Uterus (tissue), 4 donors: ENCODE results near the gene CCDC9. TPM values are rescaled to one million over a fixed set of nuclear protein-coding genes. Genes with fewer than 3 reads are reported as not detected.
"Not testable (repeated sequence)": the region's sequence is repeated elsewhere in the genome, so short reads cannot be mapped to it uniquely, and the experiment has no call there.

Experiments
- DNase-seq, 2 donors: peaks; one replicate each; pipeline ENCODE4 v3.0.0-alpha.2; 2019 to 2020
- H3K27ac ChIP-seq, 2 donors: fragments of 200-600 bp; sonication (generic); 1 replicate in 1 of 2; 2 replicates in 1 of 2; pipeline ENCODE4 v1.5.1; 2016 to 2018
- H3K27me3 ChIP-seq, 2 donors: fragments of 200-600 bp; sonication (generic); one replicate each; pipeline ENCODE4 v1.5.1; 2018 to 2019; ENCODE audit warnings: control low read depth in 1 of 2
- H3K36me3 ChIP-seq, 2 donors: fragments of 200-600 bp; sonication (generic); one replicate each; pipeline ENCODE4 v1.5.1; 2019; ENCODE audit warnings: control low read depth in 1 of 2
- H3K4me1 ChIP-seq, 2 donors: fragments of 200-600 bp; sonication (generic); one replicate each; pipeline ENCODE4 v1.5.1; 2018 to 2019; ENCODE audit warnings: control low read depth in 1 of 2
- H3K4me3 ChIP-seq, 2 donors: fragments of 200-600 bp; sonication (generic); 1 replicate in 1 of 2; 2 replicates in 1 of 2; pipeline ENCODE4 v1.5.1; 2018 to 2019; ENCODE audit warnings: mild to moderate bottlenecking in 1 of 2
- H3K9me3 ChIP-seq, 2 donors: fragments of 200-600 bp; sonication (generic); one replicate each; pipeline ENCODE4 v1.5.1; 2019; ENCODE audit warnings: control low read depth in 1 of 2
- POLR2A ChIP-seq, 2 donors: fragments of 450-650 bp; IDR thresholded peaks; one replicate each; pipeline ENCODE4 v1.6.1; 2016; ENCODE audit warnings: antibody characterized with exemption in 2 of 2, mild to moderate bottlenecking in 1 of 2, moderate library complexity in 1 of 2
- intact Hi-C: fragments of 100-400 bp; cut with DNase I; formaldehyde crosslinking; loops from one replicate; pipeline ENCODE4 v1.15.1; 2023; ENCODE audit warnings: low total_unique reads
- total RNA-seq, 4 donors: library from RNA; depleted of rRNA in 3 of 4; stranded (reverse); fragments of >200 nt in 3 of 4; gene quantifications; one replicate each; pipeline versions ENCODE4 v1.1.0 to v1.2.4, GENCODE V29; 2014 to 2023
- TF ChIP-seq, protein P1 (sequence below), 4 experiments: fragments of 200-600 bp in 2 of 4; fragments of 450-650 bp in 2 of 4; sonication (generic) in 2 of 4; IDR thresholded peaks; one replicate each; pipeline ENCODE4 v1.5.1; 2016 to 2019; ENCODE audit warnings: antibody characterized with exemption in 4 of 4, mild to moderate bottlenecking in 2 of 4, moderate library complexity in 1 of 4
- donor health status: DM: yes; HTN: yes; CAD: no.

Gene CCDC9
- total RNA-seq, 4 donors from 2014 or later, result 2.6 to 45.4 (median 8.1) TPM

DNA sequence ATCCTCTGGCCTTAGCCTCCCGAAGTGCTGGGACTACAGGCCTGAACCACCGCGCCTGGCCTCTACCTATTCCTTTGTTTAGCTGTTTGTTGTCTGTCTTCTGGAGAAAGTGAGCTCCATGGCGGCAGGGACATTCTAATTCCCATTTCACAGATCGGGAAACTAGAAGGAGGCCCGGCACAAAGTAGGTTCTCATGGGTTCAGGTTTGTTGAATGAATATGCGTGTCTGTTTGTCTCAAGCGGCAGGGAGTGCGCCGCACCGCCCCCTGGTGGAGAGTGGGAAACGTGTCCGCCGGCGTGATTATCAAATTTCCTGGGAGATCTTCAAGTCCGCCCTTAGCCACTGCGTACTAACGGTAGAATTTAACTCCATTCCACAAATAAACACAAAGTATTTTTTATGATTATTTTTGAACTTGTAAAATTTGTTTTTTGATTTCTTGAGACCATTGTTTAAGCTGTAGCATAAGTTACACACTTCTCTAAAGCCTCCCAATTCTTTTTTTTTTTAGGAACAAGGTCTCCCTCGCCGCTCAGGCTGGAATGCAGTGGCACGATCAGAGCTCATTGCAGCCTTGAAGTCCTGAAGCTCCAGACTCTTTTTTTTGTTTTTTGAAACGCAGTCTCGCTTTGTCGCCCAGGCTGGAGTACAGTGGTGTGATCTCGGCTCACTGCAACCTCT lies 8.9 kb upstream of the CCDC9 start:
- TF ChIP-seq POLR2A (IDR thresholded peaks at IDR 0.05), result no peak
- TF ChIP-seq, protein P1, sequence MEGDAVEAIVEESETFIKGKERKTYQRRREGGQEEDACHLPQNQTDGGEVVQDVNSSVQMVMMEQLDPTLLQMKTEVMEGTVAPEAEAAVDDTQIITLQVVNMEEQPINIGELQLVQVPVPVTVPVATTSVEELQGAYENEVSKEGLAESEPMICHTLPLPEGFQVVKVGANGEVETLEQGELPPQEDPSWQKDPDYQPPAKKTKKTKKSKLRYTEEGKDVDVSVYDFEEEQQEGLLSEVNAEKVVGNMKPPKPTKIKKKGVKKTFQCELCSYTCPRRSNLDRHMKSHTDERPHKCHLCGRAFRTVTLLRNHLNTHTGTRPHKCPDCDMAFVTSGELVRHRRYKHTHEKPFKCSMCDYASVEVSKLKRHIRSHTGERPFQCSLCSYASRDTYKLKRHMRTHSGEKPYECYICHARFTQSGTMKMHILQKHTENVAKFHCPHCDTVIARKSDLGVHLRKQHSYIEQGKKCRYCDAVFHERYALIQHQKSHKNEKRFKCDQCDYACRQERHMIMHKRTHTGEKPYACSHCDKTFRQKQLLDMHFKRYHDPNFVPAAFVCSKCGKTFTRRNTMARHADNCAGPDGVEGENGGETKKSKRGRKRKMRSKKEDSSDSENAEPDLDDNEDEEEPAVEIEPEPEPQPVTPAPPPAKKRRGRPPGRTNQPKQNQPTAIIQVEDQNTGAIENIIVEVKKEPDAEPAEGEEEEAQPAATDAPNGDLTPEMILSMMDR (IDR thresholded peaks at IDR 0.05), result peak; percentile 83 to 92 (median 85)
- H3K27ac ChIP-seq, result no peak overlapping the region
- H3K4me3 ChIP-seq, result no peak overlapping the region
- H3K4me1 ChIP-seq, result peaks cover 0 to 4% of the 10 kb centered on the region in 2 donors
- peak; percentile 77 to 81 for DNase-seq
- no peaks in the 10 kb centered on the region for H3K9me3 ChIP-seq
- no peaks in the 10 kb centered on the region for H3K27me3 ChIP-seq
- H3K36me3 ChIP-seq, result no peaks in the 10 kb centered on the region
- intact Hi-C loops, result loop anchor here (5.0 kb wide), 1 partner anchor 100 kb away; no protein-coding TSS in a partner anchor

DNA sequence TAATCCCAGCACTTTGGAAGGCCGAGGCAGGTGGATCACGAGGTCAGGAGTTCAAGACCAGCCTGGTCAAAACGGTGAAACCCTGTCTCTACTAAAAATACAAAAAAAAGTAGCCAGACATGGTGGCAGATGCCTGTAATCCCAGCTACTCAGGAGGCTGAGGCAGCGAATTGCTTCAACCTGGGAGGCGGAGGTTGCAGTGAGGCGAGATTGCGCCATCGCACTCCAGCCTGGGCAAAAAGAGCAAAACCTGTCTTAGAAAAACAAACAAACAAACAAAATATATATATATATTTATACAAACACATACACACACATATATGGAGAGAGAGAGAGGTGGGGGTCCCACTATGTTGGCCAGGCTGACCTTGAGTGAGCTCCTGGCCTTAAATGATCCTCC lies 3.3 kb upstream of the CCDC9 start:
- H3K27ac ChIP-seq, H3K9me3 ChIP-seq, intact Hi-C loops, DNase-seq, H3K27me3 ChIP-seq, H3K4me1 ChIP-seq, H3K36me3 ChIP-seq, H3K4me3 ChIP-seq: not testable (repeated sequence)

DNA sequence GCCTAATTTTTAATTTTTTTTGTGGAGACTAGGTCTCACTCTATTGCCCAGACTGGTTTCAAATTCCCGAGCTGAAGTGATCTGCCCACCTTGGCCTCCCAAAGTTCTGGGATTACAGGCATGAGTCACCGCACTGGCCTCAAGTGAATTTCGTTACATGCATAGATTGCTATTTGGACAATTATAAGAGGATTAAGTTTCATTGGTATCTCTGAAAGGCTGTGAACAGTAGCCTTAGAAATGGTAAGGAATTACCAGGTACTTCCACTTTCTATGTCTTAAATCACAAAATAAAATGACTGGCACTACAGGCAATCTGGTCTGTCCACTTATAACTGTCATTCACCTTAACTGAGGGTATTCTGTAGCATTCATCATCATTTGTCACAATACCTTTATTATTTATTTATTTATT lies 2.9 kb upstream of the CCDC9 start:
- Histone ChIP-seq H3K27me3 (no peaks in the 10 kb centered on the region), H3K4me3 (no peak overlapping the region), H3K27ac (no peak overlapping the region), H3K9me3 (no peaks in the 10 kb centered on the region), H3K36me3 (no peaks in the 10 kb centered on the region), H3K4me1 (peaks cover 8 to 10% of the 10 kb centered on the region in 2 donors)
- no peak for DNase-seq
- TF ChIP-seq, protein P1 (IDR thresholded peaks at IDR 0.05), result no peak
- no peak for TF ChIP-seq POLR2A (IDR thresholded peaks at IDR 0.05)
- intact Hi-C loops, result no loop called here

DNA sequence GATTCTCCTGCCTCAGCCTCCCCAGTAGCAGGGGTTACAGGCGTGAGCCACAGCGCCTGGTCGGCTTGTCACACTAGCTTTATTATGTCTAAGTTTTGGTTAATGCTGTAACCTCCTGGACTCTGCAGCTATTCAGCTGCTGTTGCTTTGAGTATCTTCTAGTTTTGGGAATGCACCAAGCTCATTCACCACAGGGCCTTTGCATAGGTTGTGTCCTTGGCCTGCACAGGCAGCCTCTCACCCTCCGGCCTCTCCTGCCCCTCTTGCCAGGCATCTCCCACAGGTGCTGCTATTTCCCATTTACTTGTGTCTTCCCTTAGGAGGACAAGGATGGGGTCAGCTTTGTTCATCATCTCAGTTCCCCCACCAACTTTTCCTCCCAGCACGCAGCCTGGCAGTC lies 2.4 kb upstream of the CCDC9 start:
- Histone ChIP-seq H3K9me3 (no peaks in the 10 kb centered on the region), H3K27me3 (no peaks in the 10 kb centered on the region)

DNA sequence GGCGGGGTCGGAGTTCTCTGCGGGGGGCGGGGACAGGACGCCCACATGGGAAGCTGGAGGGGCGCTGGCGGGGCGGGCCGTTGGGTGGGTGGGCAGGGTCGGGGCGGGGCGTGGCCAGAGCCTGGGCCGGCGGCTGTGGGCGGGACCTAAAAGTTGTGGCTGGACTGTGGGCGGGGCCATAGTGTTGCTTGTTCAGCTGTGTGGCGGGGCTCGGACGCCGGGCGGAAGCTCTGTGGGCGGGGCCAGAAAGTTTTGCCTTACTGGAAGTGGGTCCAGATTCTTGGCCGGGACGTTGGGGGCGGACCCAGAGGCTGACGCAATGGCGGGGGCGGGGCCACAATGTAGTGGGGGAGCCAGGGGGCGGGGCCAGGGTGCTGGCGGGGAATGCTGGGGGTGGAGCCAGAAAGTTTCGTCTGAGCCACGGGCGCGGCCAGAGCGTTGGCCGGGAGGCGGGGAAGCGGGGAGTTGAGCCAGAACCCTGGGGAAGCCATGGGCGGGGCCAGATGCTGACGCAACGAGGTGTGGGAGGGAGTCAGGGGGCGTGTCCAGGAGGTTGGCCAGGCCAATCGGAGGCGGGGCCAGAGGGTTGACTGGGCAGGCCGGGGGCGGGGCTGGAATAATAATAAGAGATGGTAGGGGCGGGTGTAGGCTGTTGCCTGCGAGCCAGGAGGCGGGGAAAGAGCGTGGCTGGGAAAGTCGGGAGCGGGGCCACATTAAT lies 527 bp downstream of the CCDC9 start:
- peak overlapping the region; percentile 51 to 58 for H3K4me3 ChIP-seq
- peak overlapping the region; percentile 95 to 97 for H3K27ac ChIP-seq
- peaks cover 9 to 16% of the 10 kb centered on the region in 2 donors for H3K4me1 ChIP-seq
- H3K27me3 ChIP-seq, result no peaks in the 10 kb centered on the region
- TF ChIP-seq POLR2A (IDR thresholded peaks at IDR 0.05), result no peak
- TF ChIP-seq, protein P1 (IDR thresholded peaks at IDR 0.05), result no peak
- intact Hi-C loops, result no loop called here
- no peaks in the 10 kb centered on the region for H3K36me3 ChIP-seq
- no peaks in the 10 kb centered on the region for H3K9me3 ChIP-seq
- peak; percentile 100 for DNase-seq

More for the DNA sequence above, 2.4 kb upstream of the CCDC9 start:
- no peak overlapping the region for H3K4me3 ChIP-seq
- H3K4me1 ChIP-seq, result peaks cover 9 to 15% of the 10 kb centered on the region in 2 donors
- TF ChIP-seq POLR2A (IDR thresholded peaks at IDR 0.05), result no peak
- TF ChIP-seq, protein P1 (IDR thresholded peaks at IDR 0.05), result no peak
- DNase-seq, result no peak
- no peaks in the 10 kb centered on the region for H3K36me3 ChIP-seq
- H3K27ac ChIP-seq, result no peak overlapping the region
- intact Hi-C loops, result no loop called here
